Central memory CD8-positive, alpha-beta T cell (primary cell): ENCODE data around the gene TBL1Y.

Experiments used
- ATAC-seq: fragments of 150-1000 bp; cut with Tn5 transposase; replicated peaks from 2 replicates; pipeline ENCODE4 v1.10.0; 2022; ENCODE audit warnings: mild to moderate bottlenecking, moderate FRiP score, moderate number of reproducible peaks; ENCODE audit not compliant: poor library complexity, severe bottlenecking; ENCODE audit errors: extremely low read depth
- DNase-seq, 2 donors: peaks; one replicate each; pipeline ENCODE4 v3.0.0; 2021; ENCODE audit warnings: low spot score in 2 of 2
- H3K27ac Mint-ChIP-seq: one replicate; pipeline ENCODE4 v1.8.0; 2022; ENCODE audit warnings: low read depth, mild to moderate bottlenecking, moderate library complexity, mixed read lengths
- H3K27me3 Mint-ChIP-seq: one replicate; pipeline ENCODE4 v1.8.0; 2022; ENCODE audit warnings: mixed read lengths
- H3K36me3 Mint-ChIP-seq: one replicate; pipeline ENCODE4 v1.8.0; 2022; ENCODE audit warnings: mild to moderate bottlenecking, moderate library complexity, mixed read lengths; ENCODE audit not compliant: insufficient read depth
- H3K4me1 Mint-ChIP-seq: one replicate; pipeline ENCODE4 v1.8.0; 2022; ENCODE audit warnings: mixed read lengths
- H3K4me3 Mint-ChIP-seq: one replicate; pipeline ENCODE4 v1.8.0; 2022; ENCODE audit warnings: mild to moderate bottlenecking, moderate library complexity, mixed read lengths
- H3K9me3 Mint-ChIP-seq: one replicate; pipeline ENCODE4 v1.8.0; 2022; ENCODE audit warnings: mixed read lengths

TBL1Y gene

DNA sequence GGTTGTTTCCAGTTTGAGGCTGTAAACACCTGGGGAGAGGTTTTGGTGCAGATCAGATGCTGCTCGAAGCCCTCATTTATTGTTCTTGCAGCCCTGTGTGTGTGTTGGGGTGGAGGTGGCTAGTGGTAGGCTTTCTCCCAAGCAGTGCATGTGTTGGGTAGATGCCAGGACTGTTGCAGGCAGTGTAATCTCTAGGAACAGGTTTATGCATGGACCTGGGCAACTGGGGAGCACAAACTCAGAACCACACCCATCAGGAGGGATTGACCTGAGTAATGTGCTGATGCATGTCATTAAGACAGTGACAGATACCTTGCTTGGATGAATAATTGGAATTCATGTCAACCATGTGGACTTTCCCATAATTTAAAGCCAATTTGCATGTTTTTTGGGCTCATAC lies 77.3 kb downstream of the TBL1Y start:
- H3K9me3 Mint-ChIP-seq = no peaks in the 10 kb centered on the region

GRCh38 chrY:6989886-6990620 lies 79.6 kb downstream of the TBL1Y start:
- no peak for DNase-seq
- Mint-ChIP-seq H3K27me3 (no peaks in the 10 kb centered on the region), H3K4me1 (peaks cover 13% of the 10 kb centered on the region), H3K9me3 (no peaks in the 10 kb centered on the region), H3K27ac (no peak overlapping the region), H3K4me3 (no peak overlapping the region), H3K36me3 (peaks cover 2% of the 10 kb centered on the region)
- ATAC-seq = no peak

More for the DNA sequence above, 77.3 kb downstream of the TBL1Y start:
- no peaks in the 10 kb centered on the region for H3K27me3 Mint-ChIP-seq
- H3K36me3 Mint-ChIP-seq = peaks cover 2% of the 10 kb centered on the region
- DNase-seq (no peak), ATAC-seq (no peak)
- no peak overlapping the region for H3K27ac Mint-ChIP-seq
- peaks cover 25% of the 10 kb centered on the region for H3K4me1 Mint-ChIP-seq
- H3K4me3 Mint-ChIP-seq = no peak overlapping the region

DNA sequence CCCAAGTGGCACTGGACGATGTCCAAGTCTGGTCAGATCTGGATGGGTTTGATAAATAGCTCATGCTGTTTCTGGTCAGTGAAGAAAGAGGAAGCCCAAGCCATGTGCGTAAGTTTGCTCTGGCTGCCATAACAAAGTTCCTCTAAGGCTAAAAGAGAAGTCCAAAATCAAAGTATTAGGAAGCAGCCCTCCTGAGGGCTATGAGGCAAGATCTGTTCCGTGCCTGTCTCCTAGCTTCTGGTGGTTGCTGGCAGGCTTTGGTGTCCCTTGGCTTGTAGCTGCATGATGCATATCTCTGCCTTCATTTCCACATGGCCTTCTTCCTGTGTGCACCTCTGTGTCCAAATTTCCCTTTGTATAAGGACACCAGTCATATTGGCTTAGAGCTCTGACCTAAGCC lies 81.5 kb downstream of the TBL1Y start:
- H3K9me3 Mint-ChIP-seq = no peaks in the 10 kb centered on the region

DNA sequence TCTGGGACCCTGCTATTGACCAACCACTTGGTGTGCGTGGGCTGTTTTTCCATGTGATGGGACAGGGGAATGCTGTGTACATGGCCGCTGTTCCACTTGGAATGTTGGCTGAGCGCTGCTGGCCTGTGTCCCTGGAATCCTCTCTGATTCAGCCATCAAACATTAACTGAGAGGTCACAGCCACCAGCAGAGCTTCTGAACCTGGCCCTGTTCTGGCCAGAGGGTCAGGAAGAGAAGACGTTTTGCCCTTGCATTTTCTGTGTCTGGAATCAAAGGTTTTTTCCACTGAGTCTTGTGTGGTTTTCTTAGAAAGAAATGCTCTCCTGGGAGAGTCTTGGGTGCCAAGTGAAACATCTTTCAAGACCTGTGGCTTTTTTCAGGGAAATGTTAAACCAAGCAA lies 85.5 kb downstream of the TBL1Y start:
- ATAC-seq = no peak
- Mint-ChIP-seq H3K4me3 (no peak overlapping the region), H3K4me1 (no peaks in the 10 kb centered on the region), H3K27me3 (no peaks in the 10 kb centered on the region), H3K9me3 (no peaks in the 10 kb centered on the region), H3K27ac (no peak overlapping the region), H3K36me3 (no peaks in the 10 kb centered on the region)
- DNase-seq = no peak

More for the DNA sequence above, 81.5 kb downstream of the TBL1Y start:
- no peaks in the 10 kb centered on the region for H3K27me3 Mint-ChIP-seq
- H3K4me1 Mint-ChIP-seq = no peaks in the 10 kb centered on the region
- ATAC-seq (no peak), DNase-seq (no peak)
- no peak overlapping the region for H3K4me3 Mint-ChIP-seq
- no peaks in the 10 kb centered on the region for H3K36me3 Mint-ChIP-seq
- H3K27ac Mint-ChIP-seq = no peak overlapping the region

- no peaks in the 10 kb centered on the region for H3K36me3 Mint-ChIP-seq
- no peak overlapping the region for H3K4me3 Mint-ChIP-seq
- no peak for ATAC-seq
- no peak overlapping the region for H3K27ac Mint-ChIP-seq
- H3K27me3 Mint-ChIP-seq = no peaks in the 10 kb centered on the region
- peaks cover 8% of the 10 kb centered on the region for H3K4me1 Mint-ChIP-seq
- no peaks in the 10 kb centered on the region for H3K9me3 Mint-ChIP-seq
- DNase-seq = no peak
Observed at GRCh38 chrY:6997503-6998066, 87.1 kb downstream of the TBL1Y start.

DNA sequence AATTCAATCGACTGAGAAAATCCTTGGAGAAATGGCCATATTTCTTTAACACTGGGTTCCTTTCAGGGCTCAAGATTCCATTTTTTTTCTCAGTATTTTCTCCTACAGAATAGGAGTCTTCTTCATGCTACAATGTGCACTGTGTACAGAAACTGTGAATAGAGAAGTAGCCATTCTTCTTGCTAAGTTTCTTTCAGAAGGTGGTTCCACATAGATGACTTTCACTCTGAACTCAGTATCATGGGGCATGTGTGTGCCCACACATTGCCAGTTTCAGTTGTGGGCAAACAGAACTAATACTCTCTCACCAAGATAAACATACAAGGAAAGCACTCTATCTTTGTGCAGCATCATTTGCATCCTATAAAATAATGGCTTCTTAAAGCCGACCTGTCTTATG lies 89.4 kb downstream of the TBL1Y start:
- no peaks in the 10 kb centered on the region for H3K36me3 Mint-ChIP-seq
- peaks cover 17% of the 10 kb centered on the region for H3K4me1 Mint-ChIP-seq
- no peaks in the 10 kb centered on the region for H3K27me3 Mint-ChIP-seq
- no peak overlapping the region for H3K27ac Mint-ChIP-seq
- no peak overlapping the region for H3K4me3 Mint-ChIP-seq
- no peak for DNase-seq
- no peaks in the 10 kb centered on the region for H3K9me3 Mint-ChIP-seq
- no peak for ATAC-seq

- no peaks in the 10 kb centered on the region for H3K9me3 Mint-ChIP-seq
- H3K36me3 Mint-ChIP-seq = no peaks in the 10 kb centered on the region
- H3K27me3 Mint-ChIP-seq = no peaks in the 10 kb centered on the region
- H3K4me1 Mint-ChIP-seq = peaks cover 17% of the 10 kb centered on the region
- H3K27ac Mint-ChIP-seq = peak overlapping the region; percentile 84
- peak; percentile 73 for ATAC-seq
- no peak overlapping the region for H3K4me3 Mint-ChIP-seq
- no peak for DNase-seq
Observed at GRCh38 chrY:7002581-7002980, 92.1 kb downstream of the TBL1Y start.

DNA sequence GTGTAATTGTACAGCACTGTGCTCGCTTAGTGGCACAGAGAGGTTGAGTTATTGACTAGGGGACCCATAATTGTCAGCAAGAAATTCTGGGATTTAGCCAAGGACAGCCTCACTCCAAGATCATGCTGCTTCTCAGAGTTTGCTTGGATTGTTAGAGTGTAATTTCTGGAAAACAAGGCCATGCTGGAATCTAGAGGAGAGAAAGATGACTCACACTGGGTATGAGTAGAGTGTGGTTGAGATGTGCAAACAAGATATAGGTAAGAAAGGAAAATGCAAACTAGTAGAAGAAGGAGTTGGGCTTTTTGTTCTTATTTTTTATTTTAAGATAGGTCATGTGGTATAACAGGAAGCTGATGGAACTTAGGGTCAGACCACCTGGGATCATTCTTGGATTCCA lies 97.4 kb downstream of the TBL1Y start:
- ATAC-seq (no peak), DNase-seq (no peak)
- Mint-ChIP-seq H3K27me3 (no peaks in the 10 kb centered on the region), H3K4me1 (peaks cover 6% of the 10 kb centered on the region), H3K9me3 (no peaks in the 10 kb centered on the region), H3K27ac (no peak overlapping the region), H3K4me3 (no peak overlapping the region), H3K36me3 (no peaks in the 10 kb centered on the region)

DNA sequence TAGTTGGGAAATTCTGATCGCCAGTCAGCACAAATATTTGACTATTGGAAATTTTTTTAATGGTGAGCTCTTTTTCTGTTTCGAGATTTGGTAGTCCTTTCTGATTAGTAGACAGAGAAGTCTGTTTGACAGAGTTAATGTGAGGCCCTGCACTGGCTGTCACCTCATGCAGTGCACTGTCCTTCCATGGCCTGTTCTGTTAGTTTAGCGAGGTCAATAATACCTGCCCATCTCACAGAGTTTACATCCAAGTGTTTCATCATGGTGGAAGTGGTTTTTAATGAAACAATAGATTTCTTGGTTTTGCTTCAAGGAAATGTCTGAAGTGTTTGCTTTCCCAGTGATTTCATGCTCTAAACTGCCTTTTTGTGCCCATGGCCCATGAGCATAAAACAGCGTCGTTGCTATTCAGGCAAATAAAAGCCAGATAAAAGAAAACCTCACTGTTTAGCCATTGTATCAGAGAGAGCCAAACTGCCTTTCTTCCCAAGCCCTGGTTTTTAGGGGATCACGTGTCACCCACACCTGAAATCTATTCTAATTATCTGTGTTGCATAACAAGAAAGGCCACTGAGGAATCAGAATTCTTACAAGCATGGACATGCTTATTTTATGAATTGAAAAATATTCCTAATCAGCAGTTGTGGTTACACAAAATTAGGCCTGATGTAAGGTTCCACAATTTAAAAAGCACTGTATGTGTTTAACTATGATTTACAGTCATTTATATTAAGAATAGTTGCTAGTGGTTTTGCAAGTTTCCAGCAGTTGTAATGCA lies 98.3 kb downstream of the TBL1Y start:
- Mint-ChIP-seq H3K36me3 (no peaks in the 10 kb centered on the region), H3K9me3 (no peaks in the 10 kb centered on the region), H3K27ac (no peak overlapping the region), H3K27me3 (no peaks in the 10 kb centered on the region), H3K4me1 (no peaks in the 10 kb centered on the region), H3K4me3 (no peak overlapping the region)
- DNase-seq (no peak), ATAC-seq (no peak)

DNA sequence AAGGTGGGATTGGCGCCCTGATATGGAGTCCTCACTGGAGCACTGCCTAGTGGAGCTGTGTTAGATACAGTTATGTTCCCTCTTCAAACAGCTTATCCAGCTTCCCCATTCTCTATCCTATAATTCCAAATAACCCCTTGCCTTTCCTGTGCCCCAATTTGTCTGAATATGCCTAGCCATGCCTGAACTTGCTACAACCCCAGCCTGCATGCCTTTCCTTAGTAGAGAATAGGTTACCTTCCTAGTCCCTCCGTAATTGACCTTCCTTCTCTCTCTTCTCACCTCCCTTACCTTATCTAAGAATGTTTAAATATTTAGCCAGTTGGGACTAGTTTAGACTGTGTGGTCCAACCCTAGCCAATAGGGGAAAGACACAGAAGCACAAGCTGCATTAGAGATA lies 102.6 kb downstream of the TBL1Y start:
- H3K36me3 Mint-ChIP-seq = no peaks in the 10 kb centered on the region
- no peak for DNase-seq

GRCh38 chrY:7016521-7016920 lies 106.0 kb downstream of the TBL1Y start:
- H3K4me1 Mint-ChIP-seq = peaks cover 6% of the 10 kb centered on the region
- DNase-seq (no peak), ATAC-seq (no peak)
- no peaks in the 10 kb centered on the region for H3K27me3 Mint-ChIP-seq
- H3K27ac Mint-ChIP-seq = no peak overlapping the region
- H3K9me3 Mint-ChIP-seq = no peaks in the 10 kb centered on the region
- no peak overlapping the region for H3K4me3 Mint-ChIP-seq
- no peaks in the 10 kb centered on the region for H3K36me3 Mint-ChIP-seq

More for the DNA sequence above, 102.6 kb downstream of the TBL1Y start:
- Mint-ChIP-seq H3K27ac (no peak overlapping the region), H3K9me3 (no peaks in the 10 kb centered on the region), H3K4me1 (no peaks in the 10 kb centered on the region), H3K27me3 (no peaks in the 10 kb centered on the region), H3K4me3 (no peak overlapping the region)
- ATAC-seq = no peak

DNA sequence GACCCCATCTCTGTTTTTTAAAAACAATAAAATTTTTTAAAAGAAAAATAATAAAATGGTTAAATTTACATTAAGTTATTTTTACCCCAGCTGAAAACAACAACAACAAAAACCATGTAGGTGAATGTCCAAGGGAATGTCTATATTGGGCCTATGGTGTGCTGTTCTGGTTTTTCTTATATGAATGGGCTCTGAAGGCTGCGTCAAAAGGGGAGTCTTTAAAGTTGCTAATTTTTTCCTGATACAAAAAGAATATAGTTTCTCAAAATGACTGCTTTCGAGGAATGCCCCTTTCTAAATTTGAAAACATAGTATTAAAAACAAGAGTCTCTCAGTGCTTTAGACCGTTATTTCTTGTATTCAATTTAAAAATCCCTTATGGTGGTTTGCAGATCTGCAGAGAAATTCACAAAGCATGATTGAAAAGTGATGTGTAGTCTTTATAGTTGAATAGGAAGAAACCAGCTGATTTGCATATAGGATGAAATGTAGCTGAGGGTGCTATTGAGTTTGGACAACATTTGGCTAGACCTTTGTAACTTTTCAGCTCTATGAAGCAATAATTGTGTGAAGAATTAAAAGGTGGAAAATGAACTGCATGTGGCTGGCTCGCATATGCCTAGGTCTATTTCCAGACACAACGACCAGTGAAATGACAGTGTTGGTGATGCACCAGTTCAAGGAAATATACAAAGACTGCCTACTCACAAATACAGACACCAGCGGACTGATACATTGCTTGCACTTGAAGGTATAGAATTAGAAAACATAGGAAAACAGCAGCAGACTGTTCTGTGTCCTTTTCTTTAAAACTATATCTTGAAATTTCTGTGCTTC lies 107.0 kb downstream of the TBL1Y start:
- ATAC-seq = no peak
- no peaks in the 10 kb centered on the region for H3K9me3 Mint-ChIP-seq

More for the DNA sequence above, 107.0 kb downstream of the TBL1Y start:
- no peak overlapping the region for H3K4me3 Mint-ChIP-seq
- H3K27me3 Mint-ChIP-seq = no peaks in the 10 kb centered on the region
- DNase-seq = no peak
- no peaks in the 10 kb centered on the region for H3K36me3 Mint-ChIP-seq
- H3K4me1 Mint-ChIP-seq = peaks cover 11% of the 10 kb centered on the region
- no peak overlapping the region for H3K27ac Mint-ChIP-seq
